ENCODE measurements around the gene MGLL. TPM values are rescaled to one million over a fixed set of nuclear protein-coding genes. Genes with fewer than 3 reads are reported as not detected.
A peak's percentile ranks its signal among the peaks of the same experiment; 100 is the strongest.

Gene MGLL
- total and polyA plus RNA-seq, 8 donors = 10.5 to 118 (median 37.9) TPM

GRCh38 chr3:127688416-127689265 lies 133.7 kb downstream of the MGLL start:
- Histone ChIP-seq H3K27me3 (no peaks in the 10 kb centered on the region), H3K36me3 (peaks cover 0 to 25% (median 14%) of the 10 kb centered on the region in 4 donors), H3K27ac (peak overlapping the region in 3 of 5 donors; percentile 22 to 76 (median 61)), H3K4me3 (no peak overlapping the region), H3K9me3 (no peaks in the 10 kb centered on the region), H3K4me1 (peaks cover 0 to 35% (median 15%) of the 10 kb centered on the region in 4 donors)
- intact Hi-C loops (cut with DNase I; ENCODE audit: low total_unique reads) = no loop called here
- WGBS, 5 donors = 65 to 77% (median 77%) methylated on average over 16 to 20 of the region's 20 CpGs
- no peak for TF ChIP-seq EP300 (IDR thresholded peaks at IDR 0.05)
- peak in 1 of 3 donors; percentile 29 for TF ChIP-seq POLR2AphosphoS5 (IDR thresholded peaks at IDR 0.05)
- DNase-seq = peak in 1 of 2 donors; percentile 68

DNA sequence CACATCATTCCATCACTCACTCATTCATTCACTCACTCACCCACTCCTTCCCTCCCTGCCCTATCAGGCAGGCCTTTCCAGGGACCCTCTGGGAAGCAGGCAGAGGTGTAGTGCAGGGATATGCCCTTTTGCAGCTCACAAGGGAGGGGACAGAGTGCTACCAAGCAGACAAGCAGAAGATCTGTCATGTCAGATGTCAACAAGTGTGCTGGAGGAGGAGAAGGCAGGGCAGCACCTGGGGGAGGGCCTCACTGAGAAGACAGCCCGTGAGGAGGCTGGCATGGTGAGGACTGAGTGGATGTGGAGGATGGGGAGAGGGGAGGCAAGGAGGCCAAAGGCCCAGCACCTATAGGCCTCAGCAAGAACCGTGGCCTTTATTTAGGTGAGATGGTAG lies 134.3 kb downstream of the MGLL start:
- TF ChIP-seq POLR2A (IDR thresholded peaks at IDR 0.05) = no peak
- TF ChIP-seq EP300 (IDR thresholded peaks at IDR 0.05) = no peak
- TF ChIP-seq POLR2AphosphoS5 (IDR thresholded peaks at IDR 0.05) = no peak
- no peak for TF ChIP-seq CTCF (IDR thresholded peaks at IDR 0.05)
- H3K27me3 ChIP-seq = no peaks in the 10 kb centered on the region
- peaks cover 0 to 42% (median 15%) of the 10 kb centered on the region in 4 donors for H3K4me1 ChIP-seq
- H3K27ac ChIP-seq = peak overlapping the region in 2 of 5 donors; percentile 61 to 76
- 58 to 77% (median 63%) methylated on average over 2 of the region's 2 CpGs for WGBS, 5 donors
- no peak overlapping the region for H3K4me3 ChIP-seq
- peaks cover 0 to 19% (median 8%) of the 10 kb centered on the region in 4 donors for H3K36me3 ChIP-seq
- H3K9me3 ChIP-seq = no peaks in the 10 kb centered on the region
- DNase-seq = no peak
- intact Hi-C loops (cut with DNase I; ENCODE audit: low total_unique reads) = no loop called here

- H3K27ac ChIP-seq = no peak overlapping the region
- no peak for TF ChIP-seq EP300 (IDR thresholded peaks at IDR 0.05)
- intact Hi-C loops (cut with DNase I; ENCODE audit: low total_unique reads) = no loop called here
These were observed 135.0 kb downstream of the MGLL start for GRCh38 chr3:127687228-127687737.

DNA sequence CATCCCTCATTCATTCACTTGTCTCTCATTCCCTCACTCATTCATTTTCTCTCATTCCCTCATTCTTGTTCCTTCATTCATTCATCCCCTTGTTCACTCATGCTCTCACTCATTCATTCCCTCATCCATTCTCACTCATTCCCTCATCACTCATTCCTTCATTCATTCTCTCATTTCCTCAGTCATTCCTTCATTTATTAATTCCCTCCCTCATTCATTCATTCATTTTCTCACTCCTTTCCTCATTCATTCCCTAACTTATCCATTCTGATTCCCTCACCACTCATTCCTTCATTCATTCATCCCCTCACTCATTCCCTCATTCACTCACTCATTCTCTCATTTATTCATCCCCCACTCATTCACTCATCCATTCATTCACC lies 135.8 kb downstream of the MGLL start:
- Histone ChIP-seq H3K9me3 (no peaks in the 10 kb centered on the region), H3K4me3 (no peak overlapping the region), H3K4me1 (peaks cover 0 to 42% (median 15%) of the 10 kb centered on the region in 4 donors), H3K27ac (no peak overlapping the region), H3K36me3 (peaks cover 0 to 4% (median 0%) of the 10 kb centered on the region in 4 donors), H3K27me3 (no peaks in the 10 kb centered on the region)
- intact Hi-C loops (cut with DNase I; ENCODE audit: low total_unique reads) = no loop called here
- TF ChIP-seq POLR2AphosphoS5 (IDR thresholded peaks at IDR 0.05) = no peak
- no peak for TF ChIP-seq EP300 (IDR thresholded peaks at IDR 0.05)
- no peak for TF ChIP-seq CTCF (IDR thresholded peaks at IDR 0.05)
- no peak for TF ChIP-seq POLR2A (IDR thresholded peaks at IDR 0.05)
- no peak for DNase-seq

More at GRCh38 chr3:127687228-127687737, 135.0 kb downstream of the MGLL start:
- Histone ChIP-seq H3K4me3 (no peak overlapping the region), H3K4me1 (peaks cover 0 to 42% (median 15%) of the 10 kb centered on the region in 4 donors), H3K27me3 (no peaks in the 10 kb centered on the region), H3K36me3 (peaks cover 0 to 12% (median 1%) of the 10 kb centered on the region in 4 donors), H3K9me3 (no peaks in the 10 kb centered on the region)
- 93 to 100% (median 96%) methylated on average over 2 of the region's 2 CpGs for WGBS, 5 donors
- no peak for DNase-seq

- Histone ChIP-seq H3K27ac (no peak overlapping the region), H3K36me3 (no peaks in the 10 kb centered on the region), H3K9me3 (no peaks in the 10 kb centered on the region), H3K4me1 (peaks cover 0 to 40% (median 15%) of the 10 kb centered on the region in 4 donors), H3K27me3 (no peaks in the 10 kb centered on the region), H3K4me3 (no peak overlapping the region)
- intact Hi-C loops (cut with DNase I; ENCODE audit: low total_unique reads) = no loop called here
- no peak for DNase-seq
- TF ChIP-seq POLR2AphosphoS5 (IDR thresholded peaks at IDR 0.05) (no peak), POLR2A (IDR thresholded peaks at IDR 0.05) (no peak), EP300 (IDR thresholded peaks at IDR 0.05) (no peak), CTCF (IDR thresholded peaks at IDR 0.05) (no peak)
- 73 to 81% (median 78%) methylated on average over 4 of the region's 4 CpGs for WGBS, 5 donors
These were observed 136.4 kb downstream of the MGLL start for GRCh38 chr3:127685708-127686511.
